HepG2 (cell line): ENCODE data around the gene PCDHB2. TPM values are rescaled to one million over a fixed set of nuclear protein-coding genes. Genes with fewer than 3 reads are reported as not detected.

Experiments
- CTCF ChIP-seq: sonication (generic); formaldehyde crosslinking; IDR thresholded peaks from 2 replicates; pipeline ENCODE4 v1.5.0; 2020; ENCODE audit warnings: mild to moderate bottlenecking, missing genetic modification reagents, moderate library complexity
- FOXM1 ChIP-seq: sonication (generic); formaldehyde crosslinking; IDR thresholded peaks from 2 replicates; pipeline ENCODE4 v1.5.0; 2020; ENCODE audit warnings: missing genetic modification reagents
- GPN1 ChIP-seq: sonication (generic); formaldehyde crosslinking; IDR thresholded peaks from 2 replicates; pipeline ENCODE4 v1.5.1; 2020; ENCODE audit warnings: missing genetic modification reagents, borderline replicate concordance
- GZF1 ChIP-seq: sonication (generic); formaldehyde crosslinking; IDR thresholded peaks from 2 replicates; pipeline ENCODE4 v1.5.1; 2020; ENCODE audit warnings: mild to moderate bottlenecking, missing genetic modification reagents
- IKZF4 ChIP-seq: sonication (generic); formaldehyde crosslinking; IDR thresholded peaks from 2 replicates; pipeline ENCODE4 v1.5.1; 2020; ENCODE audit warnings: borderline replicate concordance, mild to moderate bottlenecking, low read depth, missing genetic modification reagents; ENCODE audit errors: not compliant biosample characterization
- JUND ChIP-seq: sonication (generic); formaldehyde crosslinking; IDR thresholded peaks from 2 replicates; pipeline ENCODE4 v1.8.0; 2022; ENCODE audit warnings: mild to moderate bottlenecking, missing genetic modification reagents
- KDM2A ChIP-seq: sonication (generic); formaldehyde crosslinking; IDR thresholded peaks from 2 replicates; pipeline ENCODE4 v1.4.0; 2020; ENCODE audit warnings: low read depth, missing genetic modification reagents, borderline replicate concordance
- MYNN ChIP-seq: sonication (generic); formaldehyde crosslinking; IDR thresholded peaks from 2 replicates; pipeline ENCODE4 v1.4.0; 2020; ENCODE audit warnings: mild to moderate bottlenecking, low read depth, missing genetic modification reagents
- NFATC3 ChIP-seq: sonication (generic); formaldehyde crosslinking; IDR thresholded peaks from 2 replicates; pipeline ENCODE4 v1.5.1; 2020; ENCODE audit warnings: mild to moderate bottlenecking, missing genetic modification reagents
- NFRKB ChIP-seq: fragments of 450-650 bp; IDR thresholded peaks from 2 replicates; pipeline ENCODE4 v1.6.1; 2017
- PRDM4 ChIP-seq: sonication (generic); formaldehyde crosslinking; IDR thresholded peaks from 2 replicates; pipeline ENCODE4 v1.9.0; 2021; ENCODE audit warnings: missing genetic modification reagents, borderline replicate concordance
- RAD21 ChIP-seq: fragments of 450-650 bp; formaldehyde crosslinking; IDR thresholded peaks from 2 replicates; pipeline ENCODE4 v1.5.0; 2020; ENCODE audit warnings: mild to moderate bottlenecking
- RAD51 ChIP-seq: fragments of 450-650 bp; IDR thresholded peaks from 2 replicates; pipeline ENCODE4 v1.6.1; 2016; ENCODE audit warnings: borderline replicate concordance
- REPIN1 ChIP-seq: sonication (generic); formaldehyde crosslinking; IDR thresholded peaks from 2 replicates; pipeline ENCODE4 v1.8.0; 2022; ENCODE audit warnings: missing genetic modification reagents, low read depth, mild to moderate bottlenecking, borderline replicate concordance
- SSRP1 ChIP-seq: IDR thresholded peaks from 2 replicates; pipeline ENCODE4 v1.6.1; 2016; ENCODE audit warnings: control low read depth
- THAP8 ChIP-seq: sonication (generic); formaldehyde crosslinking; IDR thresholded peaks from 2 replicates; pipeline ENCODE4 v1.5.1; 2020; ENCODE audit warnings: missing genetic modification reagents, mild to moderate bottlenecking, borderline replicate concordance
- ZMYM4 ChIP-seq: sonication (generic); formaldehyde crosslinking; IDR thresholded peaks from 2 replicates; pipeline ENCODE4 v1.8.1; 2023; ENCODE audit warnings: mild to moderate bottlenecking, missing genetic modification reagents
- ZNF768 ChIP-seq: sonication (generic); formaldehyde crosslinking; IDR thresholded peaks from 2 replicates; pipeline ENCODE4 v1.4.0; 2020; ENCODE audit warnings: missing genetic modification reagents
- ZNF800 ChIP-seq: sonication (generic); formaldehyde crosslinking; IDR thresholded peaks from 2 replicates; pipeline ENCODE4 v1.4.0; 2020; ENCODE audit warnings: missing genetic modification reagents
- polyA plus RNA-seq, 8 experiments: library from polyadenylated mRNA; depleted of rRNA in 3 of 8; stranded (reverse) in 7 of 8; unstranded in 1 of 8; fragments of >200 nt; fragmentation: Illumina TruSeq in 4 of 8; extraction: Trizol in 4 of 8; gene quantifications; 2 replicates each; pipeline versions ENCODE4 v1.2.1 to v1.2.3, GENCODE V29; 2011 to 2016; ENCODE audit warnings: low read depth in 4 of 8, missing spikeins in 1 of 8, mixed read lengths in 1 of 8; ENCODE audit not compliant: insufficient read depth in 1 of 8
- total RNA-seq, 5 experiments: library from RNA; depleted of rRNA; stranded (reverse); fragments of >200 nt; fragmentation: Illumina TruSeq; extraction: Trizol; gene quantifications; 2 replicates each; pipeline ENCODE4 v1.2.3, GENCODE V29; 2016; ENCODE audit warnings: low read depth in 1 of 5
- TF ChIP-seq, protein P1 (sequence below): sonication (generic); formaldehyde crosslinking; IDR thresholded peaks from 2 replicates; pipeline ENCODE4 v1.4.0; 2020; ENCODE audit warnings: missing genetic modification reagents

The PCDHB2 gene
- total and polyA plus RNA-seq, 2 of the 13 experiments (the other 11 are each of a cell fraction or from before 2014, with no cell fraction given), result 7.1 to 7.5 TPM

DNA sequence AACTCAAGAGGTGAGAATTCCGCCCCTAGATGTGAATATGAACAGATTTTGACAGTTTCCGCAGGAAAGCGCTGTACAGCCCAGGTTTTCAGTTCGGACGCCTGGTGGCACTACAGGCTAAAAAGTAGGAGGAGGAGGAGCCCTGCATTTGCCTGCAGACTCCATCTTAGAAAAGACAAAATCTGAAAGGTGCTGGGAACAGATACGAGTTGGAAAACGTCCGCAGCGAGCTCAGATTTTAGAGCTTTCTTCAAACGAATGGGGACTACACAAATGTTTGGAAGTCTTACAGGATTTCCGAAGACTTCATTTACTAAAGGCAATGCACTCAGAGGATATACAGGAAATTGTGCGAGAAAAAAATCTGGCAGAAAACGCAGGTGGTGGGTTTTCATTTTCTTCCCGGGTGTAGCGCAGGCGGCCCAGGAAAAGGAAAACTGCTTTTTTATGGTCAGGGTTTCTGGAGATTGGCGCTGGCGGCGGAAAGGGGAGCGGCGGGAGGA is 9.9 kb upstream of the PCDHB2 start (continued):
- no peak for TF ChIP-seq THAP8
- TF ChIP-seq NFATC3 (CRISPR knock-in tag), result no peak
- no peak for TF ChIP-seq PRDM4 (CRISPR knock-in tag)
- no peak for TF ChIP-seq IKZF4 (CRISPR knock-in tag)
- TF ChIP-seq JUND (CRISPR knock-in tag), result no peak
- TF ChIP-seq MYNN (CRISPR knock-in tag), result no peak
- TF ChIP-seq GPN1 (CRISPR knock-in tag), result no peak
- no peak for TF ChIP-seq SSRP1
- peak; percentile 48; the same call in 1 of the 2 replicates for TF ChIP-seq KDM2A (CRISPR knock-in tag)
- TF ChIP-seq FOXM1 (CRISPR knock-in tag), result no peak
- TF ChIP-seq ZNF800 (CRISPR knock-in tag), result no peak
- TF ChIP-seq RAD51, result no peak
- TF ChIP-seq ZNF768 (CRISPR knock-in tag), result no peak
- TF ChIP-seq REPIN1 (CRISPR knock-in tag), result peak; percentile 36; the same call in 1 of the 2 replicates
- TF ChIP-seq, protein P1, sequence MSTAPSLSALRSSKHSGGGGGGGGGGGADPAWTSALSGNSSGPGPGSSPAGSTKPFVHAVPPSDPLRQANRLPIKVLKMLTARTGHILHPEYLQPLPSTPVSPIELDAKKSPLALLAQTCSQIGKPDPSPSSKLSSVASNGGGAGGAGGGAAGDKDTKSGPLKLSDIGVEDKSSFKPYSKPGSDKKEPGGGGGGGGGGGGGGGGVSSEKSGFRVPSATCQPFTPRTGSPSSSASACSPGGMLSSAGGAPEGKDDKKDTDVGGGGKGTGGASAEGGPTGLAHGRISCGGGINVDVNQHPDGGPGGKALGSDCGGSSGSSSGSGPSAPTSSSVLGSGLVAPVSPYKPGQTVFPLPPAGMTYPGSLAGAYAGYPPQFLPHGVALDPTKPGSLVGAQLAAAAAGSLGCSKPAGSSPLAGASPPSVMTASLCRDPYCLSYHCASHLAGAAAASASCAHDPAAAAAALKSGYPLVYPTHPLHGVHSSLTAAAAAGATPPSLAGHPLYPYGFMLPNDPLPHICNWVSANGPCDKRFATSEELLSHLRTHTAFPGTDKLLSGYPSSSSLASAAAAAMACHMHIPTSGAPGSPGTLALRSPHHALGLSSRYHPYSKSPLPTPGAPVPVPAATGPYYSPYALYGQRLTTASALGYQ (CRISPR knock-in tag), result no peak
- peak; percentile 84 for TF ChIP-seq CTCF (CRISPR knock-in tag)
- no peak for TF ChIP-seq NFRKB
- no peak for TF ChIP-seq GZF1 (CRISPR knock-in tag)
- TF ChIP-seq RAD21 (CRISPR knock-in tag), result peak; percentile 52; the same call in 1 of the 2 replicates
- TF ChIP-seq ZMYM4 (CRISPR knock-in tag), result peak; percentile 69; the same call in 1 of the 2 replicates
